HCT116 (cell line): Measurements from ENCODE around the gene USP24. TPM values are rescaled to one million over a fixed set of nuclear protein-coding genes. Genes with fewer than 3 reads are reported as not detected.

Experiments
- ATAC-seq: fragments of 200-7000 bp; cut with Tn5 transposase; 2 replicates; pipeline ENCODE4 v1.9.1; 2020; ENCODE audit warnings: mild to moderate bottlenecking, moderate library complexity
- BruUV-seq: library from RNA; stranded (reverse); fragments of 400-500 nt; replicated peaks from 2 replicates; lab custom pipeline; 2021; lab: Mats Ljungman, UMichigan
- CTCF ChIA-PET: fragments of 300-600 bp; sonication (Branson Sonifier 250); formaldehyde crosslinking; loops from one replicate; lab custom pipeline; 2021; ENCODE audit warnings: antibody characterized with exemption; lab: Charles Lee
- POLR2A ChIA-PET: fragments of 300-600, 350-600 bp; sonication (Branson Sonifier 250); formaldehyde crosslinking; loops from one replicate; lab custom pipeline; 2021; ENCODE audit warnings: antibody characterized with exemption; lab: Charles Lee
- RAD21 ChIA-PET, 2 experiments: fragments of 300-600 bp; sonication (Branson Sonifier 250); formaldehyde crosslinking; loops; one replicate each; lab custom pipeline; 2023; ENCODE audit warnings: low total read pairs in 2 of 2; ENCODE audit not compliant: uncharacterized antibody in 2 of 2, unreplicated experiment in 2 of 2, low non-redundant PET in 1 of 2; lab: Charles Lee
- DNase-seq: peaks from one replicate; pipeline ENCODE4 v3.0.0-alpha.2; 2010; ENCODE audit warnings: low read depth, low spot score
- H2AFZ ChIP-seq: fragments of 200-600 bp; shearing (Covaris generic), sonication (generic); 2 replicates; pipeline ENCODE4 v1.6.1; 2017; ENCODE audit warnings: low read depth, mixed run types, mixed read lengths, antibody characterized with exemption, low read length; ENCODE audit not compliant: poor library complexity, severe bottlenecking
- H3K27ac ChIP-seq: 2 replicates; pipeline ENCODE4 v1.5.1; 2012; ENCODE audit warnings: low read depth, low read length
- H3K27me3 ChIP-seq: fragments of 200-600 bp; sonication (generic); 2 replicates; pipeline ENCODE4 v1.6.1; 2016; ENCODE audit warnings: mixed run types, low read length, mixed read lengths; ENCODE audit not compliant: insufficient read depth
- H3K36me3 ChIP-seq, 2 experiments: fragments of 200-500 bp in 1 of 2; fragments of 200-600 bp in 1 of 2; sonication (Bioruptor generic) in 1 of 2; sonication (generic) in 1 of 2; 2 replicates each; pipeline versions ENCODE4 v1.5.1 to v1.6.1; 2014 to 2016; ENCODE audit warnings: low read length in 2 of 2, inconsistent platforms in 1 of 2, mixed read lengths in 1 of 2, mixed run types in 1 of 2; ENCODE audit not compliant: insufficient read depth in 2 of 2, control insufficient read depth in 1 of 2
- H3K4me1 ChIP-seq, 2 experiments: fragments of 200-600 bp in 1 of 2; sonication (generic) in 1 of 2; 2 replicates each; pipeline versions ENCODE4 v1.5.1 to v1.6.1; 2012 to 2017; ENCODE audit warnings: low read length in 2 of 2, inconsistent platforms in 1 of 2, mild to moderate bottlenecking in 1 of 2, mixed read lengths in 1 of 2, mixed run types in 1 of 2, moderate library complexity in 1 of 2; ENCODE audit not compliant: insufficient read depth in 2 of 2, control insufficient read depth in 1 of 2
- H3K4me2 ChIP-seq: fragments of 200-600 bp; sonication (generic); 2 replicates; pipeline ENCODE4 v1.6.1; 2017; ENCODE audit warnings: mixed run types, low read length, mixed read lengths
- H3K4me3 ChIP-seq, 2 experiments: fragments of 200-600 bp in 1 of 2; sonication (generic) in 1 of 2; replicated peaks in 1 of 2; 2 replicates each; pipeline ENCODE4 v1.5.1; 2011 to 2016; ENCODE audit warnings: low read length in 2 of 2, control low read depth in 1 of 2, low read depth in 1 of 2, mild to moderate bottlenecking in 1 of 2, mixed read lengths in 1 of 2, mixed run types in 1 of 2
- H3K79me2 ChIP-seq: fragments of 200-600 bp; sonication (generic); 2 replicates; pipeline ENCODE4 v1.6.1; 2017; ENCODE audit warnings: mild to moderate bottlenecking, mixed run types, low read length, moderate library complexity, mixed read lengths; ENCODE audit not compliant: insufficient read depth
- H3K9ac ChIP-seq: fragments of 200-600 bp; sonication (generic); 2 replicates; pipeline ENCODE4 v1.6.1; 2016; ENCODE audit warnings: low read length, mixed read lengths
- H3K9me2 ChIP-seq: fragments of 200-600 bp; sonication (generic), shearing (Covaris generic); 2 replicates; pipeline ENCODE4 v1.6.1; 2017; ENCODE audit warnings: mixed run types, mild to moderate bottlenecking, moderate library complexity; ENCODE audit not compliant: insufficient read depth
- H3K9me3 ChIP-seq, 2 experiments: fragments of 200-500 bp in 1 of 2; fragments of 200-600 bp in 1 of 2; sonication (Bioruptor generic) in 1 of 2; sonication (generic) in 1 of 2; 2 replicates each; pipeline ENCODE4 v1.6.1; 2014 to 2017; ENCODE audit warnings: low read length in 2 of 2, mixed read lengths in 2 of 2, inconsistent platforms in 1 of 2, low read depth in 1 of 2, mild to moderate bottlenecking in 1 of 2, mixed run types in 1 of 2, moderate library complexity in 1 of 2; ENCODE audit not compliant: control insufficient read depth in 1 of 2, insufficient read depth in 1 of 2
- H4K20me1 ChIP-seq: fragments of 200-600 bp; sonication (generic), shearing (Covaris generic); 2 replicates; pipeline ENCODE4 v1.6.1; 2017; ENCODE audit warnings: mixed run types, mild to moderate bottlenecking, moderate library complexity; ENCODE audit not compliant: insufficient read depth
- CBX3 ChIP-seq: IDR thresholded peaks from 2 replicates; pipeline ENCODE4 v1.6.1; 2012; ENCODE audit warnings: low read depth
- CTCF ChIP-seq, 3 experiments: fragments of 200-600 bp in 1 of 3; sonication (generic) in 1 of 3; IDR thresholded peaks in 2 of 3; conservative IDR thresholded peaks in 1 of 3; 2 replicates each; pipeline ENCODE4 v1.5.1; 2012 to 2017; ENCODE audit warnings: low read depth in 2 of 3, low read length in 2 of 3, antibody characterized with exemption in 1 of 3, borderline replicate concordance in 1 of 3, control low read depth in 1 of 3, mild to moderate bottlenecking in 1 of 3, mixed read lengths in 1 of 3, mixed run types in 1 of 3, moderate library complexity in 1 of 3; ENCODE audit not compliant: insufficient read depth in 1 of 3
- ELF1 ChIP-seq: IDR thresholded peaks from 2 replicates; pipeline ENCODE4 v1.6.1; 2012; ENCODE audit warnings: low read depth, borderline replicate concordance
- EZH2phosphoT487 ChIP-seq: fragments of 200-600 bp; IDR thresholded peaks from 2 replicates; pipeline ENCODE4 v1.6.1; 2018; ENCODE audit warnings: antibody characterized with exemption, borderline replicate concordance
- FOSL1 ChIP-seq: IDR thresholded peaks from 2 replicates; pipeline ENCODE4 v1.6.1; 2012; ENCODE audit warnings: low read depth
- POLR2AphosphoS5 ChIP-seq: IDR thresholded peaks from 2 replicates; pipeline ENCODE4 v1.6.1; 2011; ENCODE audit warnings: mild to moderate bottlenecking, low read depth, low read length, moderate library complexity
- REST ChIP-seq: IDR thresholded peaks from 2 replicates; pipeline ENCODE4 v1.6.1; 2012; ENCODE audit warnings: low read depth
- SIN3A ChIP-seq: IDR thresholded peaks from 2 replicates; pipeline ENCODE4 v1.6.1; 2012; ENCODE audit warnings: low read depth
- SP1 ChIP-seq: IDR thresholded peaks from 2 replicates; pipeline ENCODE4 v1.6.1; 2012; ENCODE audit warnings: low read depth
- intact Hi-C: fragments of 100-400 bp; cut with micrococcal nuclease; formaldehyde crosslinking; loops from 2 replicates; pipeline ENCODE4 v1.10.0; 2022
- total RNA-seq: library from RNA; stranded (reverse); gene quantifications from one replicate; pipeline ENCODE4 v1.2.1, GENCODE V29; 2021; ENCODE audit not compliant: unreplicated experiment

USP24 gene
- total RNA-seq, 1 experiment from 2014 or later, result 34.2 TPM

- TF ChIP-seq REST (no peak), FOSL1 (no peak), POLR2AphosphoS5 (no peak)
Observed at GRCh38 chr1:55235722-55236121, 20.6 kb upstream of the USP24 start (continued).

GRCh38 chr1:55234016-55234415, 18.9 kb upstream of the USP24 start:
- no peaks in the 10 kb centered on the region for H3K36me3 ChIP-seq
- no peak for ATAC-seq
- DNase-seq, result no peak
- ChIA-PET CTCF (no interaction called here), POLR2A (no interaction called here), RAD21 (no interaction called here)
- no peak overlapping the region for H2AFZ ChIP-seq
- no peak overlapping the region for H3K4me3 ChIP-seq
- TF ChIP-seq REST (no peak), SIN3A (no peak), CBX3 (no peak), SP1 (no peak), CTCF (IDR thresholded peaks at IDR 0.05 in 2 of 3, conservative IDR thresholded peaks at IDR 0.05 in 1 of 3; ENCODE audit: borderline replicate concordance in 1 of 3, insufficient read depth in 1 of 3, low read depth in 2 of 3, low read length in 2 of 3) (no peak), POLR2AphosphoS5 (no peak), EZH2phosphoT487 (no peak), ELF1 (no peak)
- H3K4me2 ChIP-seq, result no peak overlapping the region
- BruUV-seq, result no TSS peak
- no peaks in the 10 kb centered on the region for H3K9me3 ChIP-seq
- H3K27me3 ChIP-seq, result no peaks in the 10 kb centered on the region
- H3K9me2 ChIP-seq, result no peaks in the 10 kb centered on the region
- H3K79me2 ChIP-seq, result no peaks in the 10 kb centered on the region
- no peak overlapping the region for H3K9ac ChIP-seq
- no peaks in the 10 kb centered on the region for H4K20me1 ChIP-seq
- H3K27ac ChIP-seq, result no peak overlapping the region
- intact Hi-C loops, result no loop called here
- peaks cover 2 to 5% of the 10 kb centered on the region in 2 experiments; a peak in 2 of 4 replicates for H3K4me1 ChIP-seq
